ENCODE measurements around the gene WTAP.
"Not testable (repeated sequence)": the region's sequence is repeated elsewhere in the genome, so short reads cannot be mapped to it uniquely, and the experiment has no call there.

The WTAP gene

DNA sequence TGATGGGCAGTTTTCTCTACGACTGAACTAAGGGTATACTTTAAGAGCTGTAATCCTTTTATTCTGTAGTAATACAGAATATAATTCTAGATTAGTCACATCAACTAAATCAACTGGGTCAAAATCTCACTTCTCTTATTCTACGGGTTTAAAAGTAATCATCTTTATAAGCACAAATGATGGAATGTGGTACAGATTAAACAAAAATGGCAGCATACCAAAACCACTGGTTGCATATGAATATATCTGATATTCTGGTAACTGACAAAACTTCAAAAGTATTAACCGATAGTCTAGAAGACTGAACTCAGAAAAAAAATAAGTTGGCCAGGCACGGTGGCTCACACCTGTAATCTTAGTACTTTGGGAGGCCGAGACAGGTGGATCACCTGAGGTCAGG, 41.3 kb upstream of the WTAP start:
- peaks cover 11% of the 10 kb centered on the region for H3K4me1 ChIP-seq
- TF ChIP-seq Cebpa-rat (IDR thresholded peaks at IDR 0.05), result no peak
- no peak overlapping the region for H3K9ac ChIP-seq
- H4K20me1 ChIP-seq, result peaks cover 82% of the 10 kb centered on the region
- peaks cover 91% of the 10 kb centered on the region for H3K36me3 ChIP-seq
- no peak overlapping the region for H3K27ac ChIP-seq
- no peak overlapping the region for H3K4me2 ChIP-seq
- H3K4me3 ChIP-seq, result no peak overlapping the region
- no peaks in the 10 kb centered on the region for H3K9me3 ChIP-seq
- H3K27me3 ChIP-seq, result no peaks in the 10 kb centered on the region

GRCh38 chr6:159686703-159687102, 40.6 kb upstream of the WTAP start:
- TF ChIP-seq Cebpa-rat (IDR thresholded peaks at IDR 0.05), result no peak
- Histone ChIP-seq H3K27me3 (no peaks in the 10 kb centered on the region), H3K36me3 (peaks cover 84% of the 10 kb centered on the region), H3K4me3 (no peak overlapping the region), H3K4me2 (no peak overlapping the region), H4K20me1 (peaks cover 81% of the 10 kb centered on the region), H3K9ac (no peak overlapping the region), H3K4me1 (peaks cover 17% of the 10 kb centered on the region), H3K27ac (no peak overlapping the region), H3K9me3 (no peaks in the 10 kb centered on the region)

DNA sequence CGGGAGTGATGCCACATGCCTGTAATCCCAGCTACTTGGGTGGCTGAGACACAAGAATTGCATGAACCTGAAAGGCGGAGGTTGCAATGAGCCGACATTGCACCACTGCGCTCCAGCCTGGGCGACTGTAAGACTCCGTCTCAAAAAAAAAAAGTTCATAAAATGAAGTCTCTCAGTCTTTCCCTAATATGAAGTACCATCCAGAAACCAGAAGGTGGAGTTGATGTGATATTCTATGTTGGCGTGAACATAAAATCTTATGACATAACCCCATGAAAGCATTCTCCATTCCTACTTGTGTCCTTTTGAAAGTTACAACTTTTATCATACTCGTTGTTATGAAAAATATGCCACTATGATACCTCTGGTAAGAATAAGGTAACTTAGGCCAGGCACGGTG, 40.0 kb upstream of the WTAP start:
- peaks cover 79% of the 10 kb centered on the region for H3K36me3 ChIP-seq
- no peak overlapping the region for H3K4me3 ChIP-seq
- no peak overlapping the region for H3K9ac ChIP-seq
- no peaks in the 10 kb centered on the region for H3K27me3 ChIP-seq
- H3K27ac ChIP-seq, result no peak overlapping the region
- TF ChIP-seq Cebpa-rat (IDR thresholded peaks at IDR 0.05), result no peak
- H3K4me2 ChIP-seq, result no peak overlapping the region
- no peaks in the 10 kb centered on the region for H3K9me3 ChIP-seq
- peaks cover 23% of the 10 kb centered on the region for H3K4me1 ChIP-seq
- H4K20me1 ChIP-seq, result peaks cover 81% of the 10 kb centered on the region

DNA sequence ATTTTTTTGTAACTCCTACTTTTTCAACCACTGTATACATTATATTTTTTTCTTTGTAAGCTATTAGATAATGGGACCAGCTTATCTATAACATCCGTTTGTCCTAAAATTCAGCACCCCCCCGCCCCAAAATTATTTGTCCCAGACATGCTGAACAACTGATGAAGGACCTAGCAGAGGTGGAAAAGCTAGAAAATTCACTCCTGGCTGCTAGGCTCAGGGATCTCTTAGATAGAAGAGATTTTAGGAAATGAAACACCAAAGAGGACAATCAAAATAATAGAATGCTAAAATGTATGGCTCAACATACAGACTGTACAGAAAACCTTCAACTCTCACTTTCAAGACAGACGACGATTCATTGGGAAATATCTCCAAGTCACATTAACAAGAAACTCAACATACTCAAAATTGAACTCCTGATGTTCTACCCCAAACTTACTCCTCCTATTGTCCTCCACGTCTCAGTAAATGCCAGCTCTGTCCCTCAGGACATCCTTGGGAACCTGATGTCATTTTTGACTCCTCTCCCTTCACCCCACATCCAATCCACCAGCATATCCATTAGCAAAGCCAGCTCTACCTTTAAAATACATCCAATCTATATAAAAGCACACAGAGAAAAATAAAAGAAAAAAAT, 38.9 kb upstream of the WTAP start:
- peaks cover 76% of the 10 kb centered on the region for H4K20me1 ChIP-seq
- TF ChIP-seq Cebpa-rat (IDR thresholded peaks at IDR 0.05), result no peak
- H3K36me3 ChIP-seq, result peaks cover 69% of the 10 kb centered on the region
- H3K4me3 ChIP-seq, result no peak overlapping the region
- H3K27ac ChIP-seq, result no peak overlapping the region
- no peaks in the 10 kb centered on the region for H3K27me3 ChIP-seq
- H3K9me3 ChIP-seq, result no peaks in the 10 kb centered on the region
- peaks cover 24% of the 10 kb centered on the region for H3K4me1 ChIP-seq
- no peak overlapping the region for H3K9ac ChIP-seq
- no peak overlapping the region for H3K4me2 ChIP-seq

DNA sequence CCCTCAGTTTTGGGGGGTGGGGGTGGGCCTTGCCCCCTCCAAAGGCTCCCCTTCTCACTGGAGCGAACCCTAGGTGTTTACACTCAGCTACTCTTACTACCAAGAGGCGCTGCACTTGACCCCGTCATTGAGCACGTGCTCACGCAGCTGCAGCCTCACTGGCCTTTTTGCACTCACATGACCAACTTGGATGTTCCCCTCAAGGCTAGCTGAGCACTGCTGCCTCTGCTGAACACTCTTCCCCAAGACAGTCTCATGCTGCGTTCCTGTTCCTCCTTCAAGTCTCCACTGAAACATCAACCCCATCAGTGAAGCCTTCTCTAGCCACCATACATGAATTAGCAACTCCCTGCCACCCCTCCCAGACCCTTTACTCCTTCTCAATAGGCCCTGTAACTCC, 38.3 kb upstream of the WTAP start:
- no peaks in the 10 kb centered on the region for H3K27me3 ChIP-seq
- no peak overlapping the region for H3K4me3 ChIP-seq
- H3K36me3 ChIP-seq, result peaks cover 63% of the 10 kb centered on the region
- peaks cover 27% of the 10 kb centered on the region for H3K4me1 ChIP-seq
- no peak overlapping the region for H3K4me2 ChIP-seq
- H3K9me3 ChIP-seq, result no peaks in the 10 kb centered on the region
- no peak overlapping the region for H3K27ac ChIP-seq
- no peak overlapping the region for H3K9ac ChIP-seq
- no peak for TF ChIP-seq Cebpa-rat (IDR thresholded peaks at IDR 0.05)
- H4K20me1 ChIP-seq, result peaks cover 70% of the 10 kb centered on the region

- H3K4me2 ChIP-seq, H3K27ac ChIP-seq: not testable (repeated sequence)
- peaks cover 66% of the 10 kb centered on the region for H4K20me1 ChIP-seq
Observed at GRCh38 chr6:159690135-159690534, 37.2 kb upstream of the WTAP start.

GRCh38 chr6:159691133-159691962, 36.0 kb upstream of the WTAP start:
- peaks cover 51% of the 10 kb centered on the region for H3K4me1 ChIP-seq
- peaks cover 56% of the 10 kb centered on the region for H4K20me1 ChIP-seq
- H3K9ac ChIP-seq, result peak overlapping the region; percentile 94

More at GRCh38 chr6:159690135-159690534, 37.2 kb upstream of the WTAP start:
- H3K4me3 ChIP-seq, H3K9ac ChIP-seq, H3K9me3 ChIP-seq, H3K27me3 ChIP-seq: not testable (repeated sequence)
- Histone ChIP-seq H3K4me1 (peaks cover 39% of the 10 kb centered on the region), H3K36me3 (peaks cover 52% of the 10 kb centered on the region)

DNA sequence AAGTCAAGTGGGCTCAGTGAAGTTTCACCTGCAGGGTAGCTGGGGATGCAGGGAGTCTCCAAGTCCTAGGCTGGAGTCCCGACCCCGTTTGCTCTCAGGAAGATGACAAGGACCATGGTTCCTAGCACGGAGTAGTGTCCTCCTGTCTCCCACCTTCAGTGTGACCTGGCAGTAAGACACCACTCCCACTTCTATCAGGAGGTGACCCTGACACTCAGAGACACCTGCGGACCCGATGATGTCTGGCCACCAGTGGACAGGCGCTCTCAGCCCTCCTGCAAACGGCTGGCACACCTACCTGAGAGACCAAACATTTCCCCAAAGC, 35.4 kb upstream of the WTAP start:
- Histone ChIP-seq H3K27ac (0 out of 2 replicates have a peak overlapping the region, but pooled peaks have one; percentile 94), H3K9ac (peak overlapping the region; percentile 94), H3K4me1 (peaks cover 52% of the 10 kb centered on the region)

More at GRCh38 chr6:159691133-159691962, 36.0 kb upstream of the WTAP start:
- TF ChIP-seq Cebpa-rat (IDR thresholded peaks at IDR 0.05), result no peak
- Histone ChIP-seq H3K27ac (no peak overlapping the region; the same call in 1 of the 2 replicates), H3K9me3 (no peaks in the 10 kb centered on the region), H3K27me3 (no peaks in the 10 kb centered on the region), H3K4me3 (peak overlapping the region; percentile 89), H3K4me2 (peak overlapping the region; percentile 89), H3K36me3 (peaks cover 40% of the 10 kb centered on the region)

DNA sequence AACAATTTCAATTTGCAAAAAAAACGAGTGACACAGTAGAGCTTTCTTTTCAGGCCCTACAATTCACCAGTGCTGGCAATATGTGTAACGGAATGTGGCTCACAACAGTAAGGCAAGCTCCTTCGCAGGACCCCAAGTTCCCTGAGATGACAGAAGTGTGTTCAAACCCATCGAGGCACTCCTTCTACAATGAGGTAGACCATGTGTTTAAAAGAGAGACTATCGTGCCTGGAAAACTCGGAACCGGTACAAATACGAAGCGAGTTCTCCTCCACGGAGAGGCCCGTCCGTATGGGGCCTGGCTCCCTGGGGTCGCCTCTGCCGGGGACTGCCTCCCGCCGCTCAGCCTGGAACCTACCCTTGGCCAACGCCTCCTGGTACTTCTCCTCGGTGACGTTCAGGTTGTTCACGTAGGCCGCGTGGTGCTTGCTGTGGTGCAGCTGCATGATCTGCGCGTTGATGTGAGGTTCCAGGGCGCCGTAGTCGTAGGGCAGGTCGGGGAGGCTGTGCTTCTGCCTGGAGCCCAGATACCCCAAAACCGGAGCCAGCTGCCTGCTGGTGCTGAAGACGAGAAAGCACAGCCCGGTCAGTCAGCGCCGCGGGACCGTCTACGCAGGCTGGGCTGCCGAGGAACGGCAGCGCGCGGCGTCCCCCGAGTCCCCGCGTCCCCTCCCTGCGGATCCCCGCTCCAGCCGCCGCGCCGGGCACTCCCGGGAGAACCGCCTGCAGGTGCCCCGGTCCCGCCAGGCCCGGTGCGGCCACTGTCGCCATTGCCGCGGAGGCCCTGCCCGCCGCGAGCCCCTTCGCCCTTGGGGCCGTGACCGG, 34.8 kb upstream of the WTAP start:
- Histone ChIP-seq H4K20me1 (peaks cover 45% of the 10 kb centered on the region), H3K27me3 (no peaks in the 10 kb centered on the region), H3K4me2 (peak overlapping the region; percentile 89), H3K36me3 (peaks cover 28% of the 10 kb centered on the region), H3K4me3 (peak overlapping the region; percentile 89), H3K9ac (peak overlapping the region; percentile 94), H3K4me1 (peaks cover 54% of the 10 kb centered on the region), H3K9me3 (no peaks in the 10 kb centered on the region), H3K27ac (peak overlapping the region; percentile 94)
- TF ChIP-seq Cebpa-rat (IDR thresholded peaks at IDR 0.05), result no peak

More for the DNA sequence above, 35.4 kb upstream of the WTAP start:
- H3K36me3 ChIP-seq, result peaks cover 34% of the 10 kb centered on the region
- H3K4me3 ChIP-seq, result peak overlapping the region; percentile 89
- peak overlapping the region; percentile 89 for H3K4me2 ChIP-seq
- peaks cover 50% of the 10 kb centered on the region for H4K20me1 ChIP-seq
- no peaks in the 10 kb centered on the region for H3K27me3 ChIP-seq
- no peak for TF ChIP-seq Cebpa-rat (IDR thresholded peaks at IDR 0.05)
- H3K9me3 ChIP-seq, result no peaks in the 10 kb centered on the region

Measured in BLaER1 (cell line).